Activated T-cell treated with anti-CD3 and anti-CD28 coated beads, Interleukin-2, amount 50 U/mL, for 4 hours (primary cell): ENCODE measurements around the gene RPN2. TPM values are rescaled to one million over a fixed set of nuclear protein-coding genes. Genes with fewer than 3 reads are reported as not detected.

Experiments used
- ATAC-seq, 2 donors: fragments of 200-7000 bp; cut with Tn5 transposase; one replicate each; pipeline ENCODE4 v1.10.0; 2021
- DNase-seq: peaks from one replicate; pipeline ENCODE4 v3.0.0-alpha.2; 2020
- H3K27me3 Mint-ChIP-seq: one replicate; pipeline ENCODE4 v1.8.0; 2021; ENCODE audit warnings: low read depth, mixed read lengths
- H3K36me3 Mint-ChIP-seq: one replicate; pipeline ENCODE4 v1.8.0; 2022; ENCODE audit warnings: mixed read lengths; ENCODE audit not compliant: insufficient read depth
- H3K4me1 Mint-ChIP-seq: one replicate; pipeline ENCODE4 v1.8.0; 2021; ENCODE audit warnings: low read depth, mixed read lengths
- H3K4me3 Mint-ChIP-seq: one replicate; pipeline ENCODE4 v1.8.0; 2021; ENCODE audit warnings: mild to moderate bottlenecking, moderate library complexity, mixed read lengths
- H3K9me3 Mint-ChIP-seq: one replicate; pipeline ENCODE4 v1.8.0; 2021; ENCODE audit warnings: mixed read lengths
- total RNA-seq, 3 donors: library from RNA; stranded (reverse); gene quantifications; one replicate each; pipeline ENCODE4 v1.2.1, GENCODE V29; 2021

RPN2 gene
- total RNA-seq, 3 donors from 2014 or later: 186 to 199 (median 188) TPM

- ATAC-seq (no peak), DNase-seq (no peak)
- H3K4me3 Mint-ChIP-seq: no peak overlapping the region
- H3K27me3 Mint-ChIP-seq: no peaks in the 10 kb centered on the region
- H3K4me1 Mint-ChIP-seq: no peaks in the 10 kb centered on the region
- H3K9me3 Mint-ChIP-seq: no peaks in the 10 kb centered on the region
- peaks cover 49% of the 10 kb centered on the region for H3K36me3 Mint-ChIP-seq
Measured at GRCh38 chr20:37234254-37234581, 55.1 kb downstream of the RPN2 start.

GRCh38 chr20:37235065-37235464, 55.9 kb downstream of the RPN2 start:
- Mint-ChIP-seq H3K27me3 (no peaks in the 10 kb centered on the region), H3K4me1 (no peaks in the 10 kb centered on the region), H3K9me3 (no peaks in the 10 kb centered on the region), H3K4me3 (no peak overlapping the region), H3K36me3 (peaks cover 50% of the 10 kb centered on the region)
- ATAC-seq: no peak
- DNase-seq: no peak

GRCh38 chr20:37236462-37236861, 57.3 kb downstream of the RPN2 start:
- H3K4me1 Mint-ChIP-seq: no peaks in the 10 kb centered on the region
- DNase-seq (no peak), ATAC-seq (no peak)
- peaks cover 54% of the 10 kb centered on the region for H3K36me3 Mint-ChIP-seq
- H3K27me3 Mint-ChIP-seq: no peaks in the 10 kb centered on the region
- no peaks in the 10 kb centered on the region for H3K9me3 Mint-ChIP-seq
- H3K4me3 Mint-ChIP-seq: no peak overlapping the region

- H3K4me1 Mint-ChIP-seq: no peaks in the 10 kb centered on the region
- H3K36me3 Mint-ChIP-seq: peaks cover 55% of the 10 kb centered on the region
- ATAC-seq: no peak
- no peak for DNase-seq
- H3K4me3 Mint-ChIP-seq: no peak overlapping the region
- no peaks in the 10 kb centered on the region for H3K27me3 Mint-ChIP-seq
- H3K9me3 Mint-ChIP-seq: no peaks in the 10 kb centered on the region
Measured at GRCh38 chr20:37237656-37238055, 58.5 kb downstream of the RPN2 start.

GRCh38 chr20:37238426-37238825, 59.3 kb downstream of the RPN2 start:
- H3K4me3 Mint-ChIP-seq: no peak overlapping the region
- H3K27me3 Mint-ChIP-seq: no peaks in the 10 kb centered on the region
- H3K4me1 Mint-ChIP-seq: no peaks in the 10 kb centered on the region
- peaks cover 61% of the 10 kb centered on the region for H3K36me3 Mint-ChIP-seq
- ATAC-seq: no peak
- no peaks in the 10 kb centered on the region for H3K9me3 Mint-ChIP-seq
- DNase-seq: no peak

- H3K36me3 Mint-ChIP-seq: peaks cover 64% of the 10 kb centered on the region
Measured at GRCh38 chr20:37238935-37239451, 59.9 kb downstream of the RPN2 start.

GRCh38 chr20:37240337-37241067, 61.4 kb downstream of the RPN2 start:
- Mint-ChIP-seq H3K27me3 (no peaks in the 10 kb centered on the region), H3K4me3 (no peak overlapping the region), H3K4me1 (no peaks in the 10 kb centered on the region), H3K9me3 (no peaks in the 10 kb centered on the region), H3K36me3 (peaks cover 53% of the 10 kb centered on the region)
- no peak for ATAC-seq
- DNase-seq: no peak

More at GRCh38 chr20:37238935-37239451, 59.9 kb downstream of the RPN2 start:
- Mint-ChIP-seq H3K27me3 (no peaks in the 10 kb centered on the region), H3K9me3 (no peaks in the 10 kb centered on the region), H3K4me3 (no peak overlapping the region), H3K4me1 (no peaks in the 10 kb centered on the region)
- ATAC-seq (no peak), DNase-seq (no peak)

- no peak for ATAC-seq
- Mint-ChIP-seq H3K27me3 (no peaks in the 10 kb centered on the region), H3K9me3 (no peaks in the 10 kb centered on the region), H3K36me3 (peaks cover 45% of the 10 kb centered on the region), H3K4me3 (no peak overlapping the region), H3K4me1 (no peaks in the 10 kb centered on the region)
- no peak for DNase-seq
Measured at GRCh38 chr20:37242503-37242902, 63.4 kb downstream of the RPN2 start.

GRCh38 chr20:37243076-37243936, 64.2 kb downstream of the RPN2 start:
- no peaks in the 10 kb centered on the region for H3K4me1 Mint-ChIP-seq
- H3K4me3 Mint-ChIP-seq: no peak overlapping the region
- no peaks in the 10 kb centered on the region for H3K27me3 Mint-ChIP-seq
- peaks cover 44% of the 10 kb centered on the region for H3K36me3 Mint-ChIP-seq
- no peaks in the 10 kb centered on the region for H3K9me3 Mint-ChIP-seq
- DNase-seq: no peak
- ATAC-seq: no peak

GRCh38 chr20:37243937-37244571, 64.9 kb downstream of the RPN2 start:
- no peak overlapping the region for H3K4me3 Mint-ChIP-seq
- H3K27me3 Mint-ChIP-seq: no peaks in the 10 kb centered on the region
- ATAC-seq (no peak), DNase-seq (no peak)
- H3K4me1 Mint-ChIP-seq: no peaks in the 10 kb centered on the region
- peaks cover 39% of the 10 kb centered on the region for H3K36me3 Mint-ChIP-seq
- H3K9me3 Mint-ChIP-seq: no peaks in the 10 kb centered on the region

GRCh38 chr20:37244572-37244957, 65.4 kb downstream of the RPN2 start:
- no peak for DNase-seq
- Mint-ChIP-seq H3K36me3 (peaks cover 37% of the 10 kb centered on the region), H3K4me1 (no peaks in the 10 kb centered on the region), H3K9me3 (no peaks in the 10 kb centered on the region), H3K4me3 (no peak overlapping the region), H3K27me3 (no peaks in the 10 kb centered on the region)
- no peak for ATAC-seq

- no peaks in the 10 kb centered on the region for H3K27me3 Mint-ChIP-seq
- DNase-seq: no peak
- no peak for ATAC-seq
- H3K4me1 Mint-ChIP-seq: no peaks in the 10 kb centered on the region
- no peaks in the 10 kb centered on the region for H3K9me3 Mint-ChIP-seq
- H3K36me3 Mint-ChIP-seq: peaks cover 28% of the 10 kb centered on the region
- H3K4me3 Mint-ChIP-seq: no peak overlapping the region
Measured at GRCh38 chr20:37245216-37246150, 66.4 kb downstream of the RPN2 start.

GRCh38 chr20:37246736-37247135, 67.6 kb downstream of the RPN2 start:
- Mint-ChIP-seq H3K4me3 (no peak overlapping the region), H3K27me3 (no peaks in the 10 kb centered on the region), H3K36me3 (peaks cover 22% of the 10 kb centered on the region), H3K4me1 (no peaks in the 10 kb centered on the region), H3K9me3 (no peaks in the 10 kb centered on the region)
- ATAC-seq: no peak
- DNase-seq: no peak

GRCh38 chr20:37247547-37247946, 68.4 kb downstream of the RPN2 start:
- H3K36me3 Mint-ChIP-seq: peaks cover 17% of the 10 kb centered on the region
- ATAC-seq (no peak), DNase-seq (no peak)
- no peak overlapping the region for H3K4me3 Mint-ChIP-seq
- H3K27me3 Mint-ChIP-seq: no peaks in the 10 kb centered on the region
- no peaks in the 10 kb centered on the region for H3K4me1 Mint-ChIP-seq
- no peaks in the 10 kb centered on the region for H3K9me3 Mint-ChIP-seq
